GM12878 (cell line): Measurements from ENCODE around the gene BCS1L. TPM values are rescaled to one million over a fixed set of nuclear protein-coding genes. Genes with fewer than 3 reads are reported as not detected.

ENCODE experiments used
- ATAC-seq: fragments of 200-7000 bp; cut with Tn5 transposase; 3 replicates; pipeline ENCODE4 v1.9.1; 2020; ENCODE audit warnings: mild to moderate bottlenecking, moderate library complexity
- BruUV-seq: library from RNA; stranded (reverse); fragments of 400-500 nt; replicated peaks from 2 replicates; lab custom pipeline; 2021; lab: Mats Ljungman, UMichigan
- CTCF ChIA-PET: fragments of 300-600 bp; sonication (Branson Sonifier 250); formaldehyde crosslinking; extraction: SDS; loops from one replicate; lab custom pipeline; 2021; ENCODE audit warnings: inconsistent platforms; lab: Yijun Ruan, JAX
- POLR2A ChIA-PET: fragments of 350-600 bp; formaldehyde crosslinking; extraction: SDS; loops from one replicate; lab custom pipeline; 2021; ENCODE audit warnings: inconsistent platforms; lab: Charles Lee
- RAD21 ChIA-PET: fragments of 300-600 bp; sonication (Branson Sonifier 250); formaldehyde crosslinking; loops from one replicate; lab custom pipeline; 2023; ENCODE audit warnings: antibody characterized with exemption; ENCODE audit not compliant: unreplicated experiment; lab: Charles Lee
- SMC1A ChIA-PET: fragments of 300-600 bp; sonication (Branson Sonifier 250); formaldehyde crosslinking; loops from one replicate; lab custom pipeline; 2023; ENCODE audit not compliant: unreplicated experiment, uncharacterized antibody; lab: Charles Lee
- DNase-seq: peaks from one replicate; pipeline ENCODE4 v3.0.0-alpha.2; 2011; ENCODE audit warnings: low read depth, low spot score
- FAIRE-seq: peaks from 3 replicates; lab custom pipeline; 2011; peaks lifted over from hg19 to GRCh38; lab: Jason Lieb, UNC
- H2AFZ ChIP-seq: 2 replicates; pipeline ENCODE4 v1.6.0; 2011; ENCODE audit warnings: low read depth, low read length, control low read depth; ENCODE audit not compliant: control insufficient read depth
- H3K27ac ChIP-seq: 2 replicates; pipeline ENCODE4 v1.5.1; 2011; ENCODE audit warnings: control low read depth; ENCODE audit not compliant: control insufficient read depth, insufficient read depth
- H3K27me3 ChIP-seq, 2 experiments: replicated peaks in 1 of 2; 2 replicates each; pipeline versions ENCODE4 v1.6.0 to v1.6.1; 2011; ENCODE audit warnings: low read length in 1 of 2; ENCODE audit not compliant: control insufficient read depth in 2 of 2, insufficient read depth in 2 of 2
- H3K36me3 ChIP-seq, 2 experiments: 2 replicates each; pipeline ENCODE4 v1.5.1; 2011; ENCODE audit warnings: low read length in 1 of 2; ENCODE audit not compliant: control insufficient read depth in 2 of 2, insufficient read depth in 2 of 2
- H3K4me1 ChIP-seq: 2 replicates; pipeline ENCODE4 v1.6.1; 2011; ENCODE audit warnings: mild to moderate bottlenecking, low read length, moderate library complexity, mixed read lengths; ENCODE audit not compliant: control insufficient read depth, insufficient read depth
- H3K4me2 ChIP-seq: 2 replicates; pipeline ENCODE4 v1.6.0; 2011; ENCODE audit warnings: control low read depth; ENCODE audit not compliant: control insufficient read depth, insufficient read depth
- H3K4me3 ChIP-seq: fragments of 200-600 bp; sonication (generic); 2 replicates; pipeline ENCODE4 v1.5.1; 2016
- H3K79me2 ChIP-seq: 2 replicates; pipeline ENCODE4 v1.6.0; 2011; ENCODE audit warnings: low read length; ENCODE audit not compliant: control insufficient read depth, insufficient read depth
- H3K9ac ChIP-seq: 2 replicates; pipeline ENCODE4 v1.8.0; 2011; ENCODE audit warnings: low read length, control low read depth, mixed read lengths; ENCODE audit not compliant: control insufficient read depth, insufficient read depth
- H3K9me3 ChIP-seq: replicated peaks from 3 replicates; pipeline ENCODE4 v1.5.1; 2011; ENCODE audit warnings: mild to moderate bottlenecking, low read length; ENCODE audit not compliant: control insufficient read depth, insufficient read depth
- H4K20me1 ChIP-seq: 2 replicates; pipeline ENCODE4 v1.6.0; 2011; ENCODE audit not compliant: control insufficient read depth, insufficient read depth
- EGR1 ChIP-seq, 2 experiments: IDR thresholded peaks; 1 replicate in 1 of 2; 2 replicates in 1 of 2; pipeline ENCODE4 v1.6.1; 2011 to 2012; ENCODE audit warnings: low read depth in 2 of 2, low read length in 2 of 2, borderline replicate concordance in 1 of 2, mild to moderate bottlenecking in 1 of 2, moderate library complexity in 1 of 2
- KAT2A ChIP-seq: conservative IDR thresholded peaks from 2 replicates; pipeline ENCODE4 v1.6.1; 2011; ENCODE audit warnings: low read depth, low read length; ENCODE audit not compliant: control insufficient read depth
- MEF2A ChIP-seq: IDR thresholded peaks from 2 replicates; pipeline ENCODE4 v1.6.1; 2011; ENCODE audit warnings: low read depth, mild to moderate bottlenecking, low read length, moderate library complexity; ENCODE audit not compliant: insufficient read depth
- PML ChIP-seq: IDR thresholded peaks from 2 replicates; pipeline ENCODE4 v1.6.1; 2012; ENCODE audit warnings: low read length, inconsistent platforms
- RAD21 ChIP-seq: IDR thresholded peaks from 2 replicates; pipeline ENCODE4 v1.6.1; 2011; ENCODE audit warnings: mild to moderate bottlenecking, low read depth, low read length, moderate library complexity; ENCODE audit not compliant: insufficient read depth
- RAD51 ChIP-seq: fragments of 450-650 bp; IDR thresholded peaks from 2 replicates; pipeline ENCODE4 v1.6.1; 2016; ENCODE audit warnings: moderate library complexity, mild to moderate bottlenecking, inconsistent platforms
- RCOR1 ChIP-seq: conservative IDR thresholded peaks from 2 replicates; pipeline ENCODE4 v1.6.1; 2012; ENCODE audit warnings: low read depth, low read length, improper control_type of control experiment
- RELA ChIP-seq: fragments of 450-650 bp; IDR thresholded peaks from 2 replicates; pipeline ENCODE4 v1.8.0; 2014; ENCODE audit warnings: borderline replicate concordance; ENCODE audit not compliant: partially characterized antibody
- SMC3 ChIP-seq: IDR thresholded peaks from 2 replicates; pipeline ENCODE4 v1.6.1; 2011; ENCODE audit warnings: low read length, improper control_type of control experiment, borderline replicate concordance
- SP1 ChIP-seq: IDR thresholded peaks from one replicate; pipeline ENCODE4 v1.6.1; 2011; ENCODE audit warnings: low read depth, low read length
- YY1 ChIP-seq: IDR thresholded peaks from 2 replicates; pipeline ENCODE4 v1.6.1; 2011; ENCODE audit warnings: low read depth, mild to moderate bottlenecking, low read length
- ZNF217 ChIP-seq: fragments of 450-650 bp; IDR thresholded peaks from 2 replicates; pipeline ENCODE4 v1.6.1; 2017; ENCODE audit warnings: antibody characterized with exemption, mild to moderate bottlenecking
- ZNF24 ChIP-seq: fragments of 450-650 bp; IDR thresholded peaks from 2 replicates; pipeline ENCODE4 v1.6.1; 2017; ENCODE audit warnings: antibody characterized with exemption, mild to moderate bottlenecking
- WGBS: methylation state at CpG from one replicate; pipeline ENCODE4 v1.1.6; 2016; ENCODE audit warnings: low lambda C conversion rate; ENCODE audit not compliant: insufficient replicate concordance, insufficient coverage; ENCODE audit errors: missing lambda C conversion rate; 5-methylcytosine and 5-hydroxymethylcytosine counted together
- in situ Hi-C: fragments of 300-500 bp; cut with MboI; formaldehyde crosslinking; loops from 9 replicates; pipeline ENCODE4 v1.14.3; 2018; ENCODE audit warnings: mixed read lengths
- intact Hi-C: fragments of 100-400 bp; cut with micrococcal nuclease; formaldehyde crosslinking; loops from one replicate; pipeline ENCODE4 v1.14.2; 2022; ENCODE audit not compliant: unreplicated experiment
- polyA plus RNA-seq, 11 experiments: library from polyadenylated mRNA; depleted of rRNA in 4 of 11; unstranded in 6 of 11; stranded (reverse) in 5 of 11; fragments of >200 nt; fragmentation: Nextera tagmentation in 4 of 11; fragmentation: Illumina TruSeq in 1 of 11; extraction: Ambion mirVana in 4 of 11; extraction: Trizol in 1 of 11; gene quantifications; 1 replicate in 1 of 11; 2 replicates in 10 of 11; pipeline versions ENCODE4 v1.2.1 to v1.2.3, GENCODE V29; 2011 to 2016; ENCODE audit warnings: inconsistent platforms in 2 of 11, missing spikeins in 2 of 11, low read depth in 1 of 11
- total RNA-seq, 4 experiments: library from RNA; depleted of rRNA in 3 of 4; stranded (reverse); fragments of >200 nt in 3 of 4; fragmentation: Illumina TruSeq in 1 of 4; extraction: Trizol in 1 of 4; gene quantifications; 2 replicates each; pipeline versions ENCODE4 v1.2.1 to v1.2.3, GENCODE V29; 2013 to 2021
- TF ChIP-seq, protein P1 (sequence below): fragments of 450-650 bp; formaldehyde crosslinking; IDR thresholded peaks from 2 replicates; pipeline ENCODE4 v1.4.0; 2020; ENCODE audit warnings: mild to moderate bottlenecking, moderate library complexity
- TF ChIP-seq, protein P2 (sequence below), 3 experiments: IDR thresholded peaks in 2 of 3; conservative IDR thresholded peaks in 1 of 3; 2 replicates each; pipeline ENCODE4 v1.5.1; 2011; ENCODE audit warnings: low read depth in 3 of 3, low read length in 3 of 3, mild to moderate bottlenecking in 3 of 3, control low read depth in 2 of 3, moderate library complexity in 2 of 3, inconsistent platforms in 1 of 3, mixed read lengths in 1 of 3; ENCODE audit not compliant: control insufficient read depth in 2 of 3, insufficient read depth in 1 of 3; ENCODE audit errors: extremely low read depth in 1 of 3
- TF ChIP-seq, protein P3 (sequence below): IDR thresholded peaks from 2 replicates; pipeline ENCODE4 v1.6.1; 2012; ENCODE audit warnings: low read depth, low read length, improper control_type of control experiment

BCS1L gene
- total and polyA plus RNA-seq, 10 of the 15 experiments (the other 5 are each of a cell fraction or from before 2014, with no cell fraction given) = 40.4 to 114 (median 65.2) TPM

- TF ChIP-seq, protein P1, sequence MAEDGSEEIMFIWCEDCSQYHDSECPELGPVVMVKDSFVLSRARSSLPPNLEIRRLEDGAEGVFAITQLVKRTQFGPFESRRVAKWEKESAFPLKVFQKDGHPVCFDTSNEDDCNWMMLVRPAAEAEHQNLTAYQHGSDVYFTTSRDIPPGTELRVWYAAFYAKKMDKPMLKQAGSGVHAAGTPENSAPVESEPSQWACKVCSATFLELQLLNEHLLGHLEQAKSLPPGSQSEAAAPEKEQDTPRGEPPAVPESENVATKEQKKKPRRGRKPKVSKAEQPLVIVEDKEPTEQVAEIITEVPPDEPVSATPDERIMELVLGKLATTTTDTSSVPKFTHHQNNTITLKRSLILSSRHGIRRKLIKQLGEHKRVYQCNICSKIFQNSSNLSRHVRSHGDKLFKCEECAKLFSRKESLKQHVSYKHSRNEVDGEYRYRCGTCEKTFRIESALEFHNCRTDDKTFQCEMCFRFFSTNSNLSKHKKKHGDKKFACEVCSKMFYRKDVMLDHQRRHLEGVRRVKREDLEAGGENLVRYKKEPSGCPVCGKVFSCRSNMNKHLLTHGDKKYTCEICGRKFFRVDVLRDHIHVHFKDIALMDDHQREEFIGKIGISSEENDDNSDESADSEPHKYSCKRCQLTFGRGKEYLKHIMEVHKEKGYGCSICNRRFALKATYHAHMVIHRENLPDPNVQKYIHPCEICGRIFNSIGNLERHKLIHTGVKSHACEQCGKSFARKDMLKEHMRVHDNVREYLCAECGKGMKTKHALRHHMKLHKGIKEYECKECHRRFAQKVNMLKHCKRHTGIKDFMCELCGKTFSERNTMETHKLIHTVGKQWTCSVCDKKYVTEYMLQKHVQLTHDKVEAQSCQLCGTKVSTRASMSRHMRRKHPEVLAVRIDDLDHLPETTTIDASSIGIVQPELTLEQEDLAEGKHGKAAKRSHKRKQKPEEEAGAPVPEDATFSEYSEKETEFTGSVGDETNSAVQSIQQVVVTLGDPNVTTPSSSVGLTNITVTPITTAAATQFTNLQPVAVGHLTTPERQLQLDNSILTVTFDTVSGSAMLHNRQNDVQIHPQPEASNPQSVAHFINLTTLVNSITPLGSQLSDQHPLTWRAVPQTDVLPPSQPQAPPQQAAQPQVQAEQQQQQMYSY = no peak
- TF ChIP-seq RAD51 (no peak), ZNF24 (no peak), RELA (no peak), MEF2A (no peak), ZNF217 (no peak), PML (no peak), RCOR1 (no peak)
- TF ChIP-seq, all 136 proteins: peak for 0
Observed at GRCh38 chr2:218645126-218645525, 14.4 kb upstream of the BCS1L start (continued).

DNA sequence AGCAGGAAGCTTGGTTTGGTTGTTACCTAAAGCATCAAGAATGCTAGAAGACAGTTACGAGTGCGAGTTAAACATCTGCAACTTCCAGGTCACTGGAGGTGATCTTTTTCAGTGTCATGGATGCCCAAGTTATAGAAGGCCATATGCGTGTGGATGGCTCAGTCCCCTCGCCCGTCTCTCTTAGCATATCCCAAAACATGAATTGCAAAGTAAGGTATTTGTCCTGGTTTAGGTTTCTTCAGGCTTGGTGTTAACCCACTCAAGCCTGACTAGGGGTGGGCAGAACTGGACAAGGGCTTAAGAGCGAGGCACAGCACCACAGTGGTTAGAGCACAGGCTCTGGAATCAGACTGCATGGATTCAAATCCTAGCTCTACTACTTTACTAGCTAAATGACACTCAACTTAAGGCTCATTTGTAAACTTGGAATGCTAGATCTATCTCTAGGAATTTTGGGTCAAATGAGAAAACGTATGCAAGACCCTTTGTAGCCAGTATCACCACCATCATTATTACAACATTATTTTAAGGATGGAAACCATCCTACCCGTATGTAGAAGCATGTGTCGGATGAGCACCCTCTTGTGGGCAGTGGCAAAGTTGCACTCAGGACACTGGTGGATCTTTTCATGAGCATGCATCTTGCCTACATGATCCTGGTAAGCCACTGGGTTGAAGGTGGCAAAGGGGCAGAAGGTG is 11.2 kb upstream of the BCS1L start:
- peaks cover 2% of the 10 kb centered on the region; the same call in 1 of the 2 replicates for H3K79me2 ChIP-seq
- H2AFZ ChIP-seq = no peak overlapping the region
- intact Hi-C loops (loop anchor here (1.0 kb wide), 1 partner anchor 242 kb away; no protein-coding TSS in a partner anchor), in situ Hi-C loops (loop anchor here (5.0 kb wide), 1 partner anchor 241 kb away; no protein-coding TSS in a partner anchor)
- H3K36me3 ChIP-seq = peaks cover 32 to 37% of the 10 kb centered on the region in 2 experiments
- ChIA-PET CTCF (interaction anchor here (0.6 to 3.6 kb wide), 24 partner anchors 11 to 744 kb away, joined by 3 to 25 read pairs (median 4); partner anchors contain the start of genes AAMP, BCS1L, PNKD and RNF25), SMC1A (interaction anchor here (0.6 to 3.3 kb wide), 6 partner anchors 10 to 200 kb away, joined by 3 to 20 read pairs (median 3); partner anchors contain the start of genes BCS1L and ZNF142), RAD21 (interaction anchor here (0.6 to 1.4 kb wide), 6 partner anchors 10 to 723 kb away, joined by 3 to 5 read pairs (median 3); partner anchors contain the start of genes BCS1L and ZNF142), POLR2A (no interaction called here)
- H3K9me3 ChIP-seq = no peaks in the 10 kb centered on the region
- no peak overlapping the region for H3K27ac ChIP-seq
- no TSS peak for BruUV-seq
- 56% methylated on average over 9 of the region's 9 CpGs for WGBS
- peak; percentile 99 for FAIRE-seq
- H3K4me1 ChIP-seq = no peaks in the 10 kb centered on the region
- no peak for DNase-seq
- H3K9ac ChIP-seq = no peak overlapping the region
- peak; percentile 96 for ATAC-seq
- no peaks in the 10 kb centered on the region for H3K27me3 ChIP-seq
- H3K4me3 ChIP-seq = no peak overlapping the region
- no peak overlapping the region for H3K4me2 ChIP-seq
- no peaks in the 10 kb centered on the region for H4K20me1 ChIP-seq
- peak; percentile 67 for TF ChIP-seq SMC3
- TF ChIP-seq RAD21 = peak; percentile 80
- TF ChIP-seq, protein P2, sequence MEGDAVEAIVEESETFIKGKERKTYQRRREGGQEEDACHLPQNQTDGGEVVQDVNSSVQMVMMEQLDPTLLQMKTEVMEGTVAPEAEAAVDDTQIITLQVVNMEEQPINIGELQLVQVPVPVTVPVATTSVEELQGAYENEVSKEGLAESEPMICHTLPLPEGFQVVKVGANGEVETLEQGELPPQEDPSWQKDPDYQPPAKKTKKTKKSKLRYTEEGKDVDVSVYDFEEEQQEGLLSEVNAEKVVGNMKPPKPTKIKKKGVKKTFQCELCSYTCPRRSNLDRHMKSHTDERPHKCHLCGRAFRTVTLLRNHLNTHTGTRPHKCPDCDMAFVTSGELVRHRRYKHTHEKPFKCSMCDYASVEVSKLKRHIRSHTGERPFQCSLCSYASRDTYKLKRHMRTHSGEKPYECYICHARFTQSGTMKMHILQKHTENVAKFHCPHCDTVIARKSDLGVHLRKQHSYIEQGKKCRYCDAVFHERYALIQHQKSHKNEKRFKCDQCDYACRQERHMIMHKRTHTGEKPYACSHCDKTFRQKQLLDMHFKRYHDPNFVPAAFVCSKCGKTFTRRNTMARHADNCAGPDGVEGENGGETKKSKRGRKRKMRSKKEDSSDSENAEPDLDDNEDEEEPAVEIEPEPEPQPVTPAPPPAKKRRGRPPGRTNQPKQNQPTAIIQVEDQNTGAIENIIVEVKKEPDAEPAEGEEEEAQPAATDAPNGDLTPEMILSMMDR (IDR thresholded peaks at IDR 0.05 in 2 of 3, conservative IDR thresholded peaks at IDR 0.05 in 1 of 3; ENCODE audit: control insufficient read depth in 2 of 3, extremely low read depth in 1 of 3, insufficient read depth in 1 of 3, low read depth in 3 of 3, low read length in 3 of 3) = peak; percentile 83 to 97 (median 91)
- TF ChIP-seq EGR1 (IDR thresholded peaks at IDR 0.05; ENCODE audit: borderline replicate concordance in 1 of 2, low read depth in 2 of 2, low read length in 2 of 2) = no peak
- TF ChIP-seq, protein P3, sequence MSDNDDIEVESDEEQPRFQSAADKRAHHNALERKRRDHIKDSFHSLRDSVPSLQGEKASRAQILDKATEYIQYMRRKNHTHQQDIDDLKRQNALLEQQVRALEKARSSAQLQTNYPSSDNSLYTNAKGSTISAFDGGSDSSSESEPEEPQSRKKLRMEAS = no peak
- 0 out of 2 replicates have a peak, but pooled peaks have one; percentile 42 for TF ChIP-seq YY1
- TF ChIP-seq KAT2A = no peak
- no peak for TF ChIP-seq SP1
